SKM-1 (cell line): ENCODE data around the gene IMMT.
"Not testable (repeated sequence)": the region's sequence is repeated elsewhere in the genome, so short reads cannot be mapped to it uniquely, and the experiment has no call there.

Experiments
- DNase-seq: peaks from one replicate; lab custom pipeline; 2025; ENCODE audit not compliant: unreplicated experiment; lab: John Stamatoyannopoulos, UW

The IMMT gene

DNA sequence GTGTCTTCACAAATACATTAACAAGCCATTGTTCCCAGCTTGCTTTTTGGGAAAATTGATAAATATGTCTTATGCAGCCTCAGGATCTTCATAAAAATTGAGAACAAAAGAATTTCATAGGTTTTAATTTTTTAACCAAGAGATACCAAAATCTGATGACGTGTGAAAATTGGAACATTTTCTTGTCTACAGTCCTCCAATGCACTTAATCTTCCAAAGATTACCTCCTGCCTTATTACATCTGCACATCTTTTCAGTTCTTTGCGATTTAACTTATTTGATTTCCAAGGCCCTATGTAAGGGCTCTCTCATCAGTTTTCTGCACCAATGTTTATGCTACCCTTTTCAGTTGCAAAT, 7.1 kb upstream of the IMMT start:
- no peak for DNase-seq

GRCh38 chr2:86201671-86202335, 6.5 kb upstream of the IMMT start:
- no peak for DNase-seq

- not testable (repeated sequence) for DNase-seq
These were observed 5.3 kb upstream of the IMMT start for GRCh38 chr2:86200564-86200963.

- no peak for DNase-seq
These were observed 4.5 kb upstream of the IMMT start for GRCh38 chr2:86199834-86200177.

- DNase-seq: no peak
These were observed 636 bp upstream of the IMMT start for GRCh38 chr2:86195808-86196387.

GRCh38 chr2:86194751-86195054, 559 bp downstream of the IMMT start:
- DNase-seq: no peak

- DNase-seq: no peak
These were observed 1.2 kb downstream of the IMMT start for GRCh38 chr2:86193901-86194567.

GRCh38 chr2:86189782-86190416, 5.4 kb downstream of the IMMT start:
- DNase-seq: no peak

DNA sequence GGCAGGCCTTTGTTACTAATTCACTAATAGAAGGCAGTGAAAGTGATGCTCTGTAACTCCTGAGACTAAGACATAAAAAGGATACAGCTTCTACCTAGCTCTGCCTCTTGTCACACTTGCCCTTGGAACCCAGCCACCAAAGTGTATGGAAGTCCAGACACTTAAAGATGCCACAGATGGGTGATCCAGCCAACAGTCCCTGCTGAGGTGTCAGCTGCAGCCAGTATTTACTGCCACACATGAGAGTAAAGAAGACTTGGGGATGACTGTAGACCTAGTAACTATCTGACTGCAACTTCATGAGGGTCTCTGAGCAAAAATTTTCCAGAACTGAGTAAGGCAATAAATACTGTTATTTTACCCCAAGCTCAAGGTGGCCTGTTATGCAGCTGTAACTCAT, 8.8 kb downstream of the IMMT start:
- no peak for DNase-seq

- no peak for DNase-seq
These were observed 9.6 kb downstream of the IMMT start for GRCh38 chr2:86185517-86186212.

DNA sequence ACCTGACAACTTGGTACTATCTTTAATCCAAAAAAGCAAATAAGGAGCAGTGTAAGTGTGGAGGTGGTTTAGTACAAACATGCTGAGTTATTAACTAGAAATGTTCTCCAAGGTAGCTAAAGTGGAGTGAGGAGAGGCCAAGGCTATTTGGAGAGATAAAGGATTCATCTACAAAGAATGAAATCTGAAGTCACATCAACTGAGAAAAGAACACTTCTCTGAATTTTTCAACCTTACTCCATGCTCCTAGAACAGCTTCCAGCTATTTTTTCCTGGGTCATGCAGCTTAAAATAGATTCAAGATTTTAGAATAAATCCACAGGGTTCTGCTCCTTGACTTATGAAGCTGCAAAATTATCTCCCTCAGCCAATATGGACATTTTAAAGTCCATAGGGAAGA, 18.7 kb downstream of the IMMT start:
- DNase-seq: no peak

- no peak for DNase-seq
These were observed 19.4 kb downstream of the IMMT start for GRCh38 chr2:86175828-86176227.

DNA sequence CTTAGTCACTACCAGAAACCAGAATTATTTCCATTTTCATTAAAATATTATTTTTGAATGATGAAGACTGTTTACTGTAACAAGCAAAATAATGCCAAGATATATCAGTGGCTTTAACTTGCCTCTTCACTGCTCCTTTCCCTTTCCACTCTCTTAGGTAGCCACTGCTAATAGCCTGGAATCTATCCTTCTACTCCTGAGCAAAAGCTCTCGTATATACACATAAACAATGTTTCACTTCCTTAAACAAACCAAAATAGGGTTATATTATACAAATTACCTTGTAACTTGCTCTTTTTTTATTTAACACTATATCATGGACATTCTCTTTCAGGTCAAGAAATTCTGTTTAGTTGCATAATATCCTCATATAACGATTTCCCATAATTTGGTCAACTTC, 20.8 kb downstream of the IMMT start:
- no peak for DNase-seq

DNA sequence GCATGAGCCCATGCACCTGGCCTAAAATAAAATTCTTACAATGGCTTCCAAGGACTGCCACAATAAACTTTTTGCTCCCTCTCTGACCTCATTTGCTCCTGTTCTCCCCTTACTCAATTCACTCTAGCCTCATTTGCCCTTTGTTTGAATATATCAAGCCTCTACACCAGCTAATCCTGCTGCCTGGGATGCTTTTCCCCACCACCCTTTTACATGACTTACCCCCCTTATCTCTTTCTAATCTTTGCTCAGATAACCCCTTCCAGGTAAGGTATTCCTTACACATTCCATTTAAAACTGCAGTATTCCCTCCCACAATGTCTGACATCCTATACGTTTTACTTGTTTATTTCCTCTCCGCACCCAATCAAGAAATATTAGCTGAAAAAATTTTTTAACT, 22.7 kb downstream of the IMMT start:
- no peak for DNase-seq

DNA sequence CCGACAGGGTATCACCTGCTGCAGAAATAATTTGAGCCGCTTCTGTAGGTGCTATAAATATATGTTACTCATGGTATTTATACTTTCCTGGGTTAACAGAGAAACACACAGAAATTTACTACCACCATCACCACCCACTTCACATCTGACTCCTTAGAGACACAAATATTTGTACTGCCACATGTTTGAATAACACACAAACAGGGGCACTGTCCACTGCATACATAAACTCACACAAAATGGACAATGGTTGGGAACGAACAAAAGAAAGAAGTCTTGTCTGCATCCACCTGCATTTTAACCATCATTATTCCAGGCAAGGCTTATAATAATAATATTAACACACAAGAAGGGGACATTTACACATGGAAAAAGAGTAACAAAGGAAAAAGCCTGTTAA, 24.0 kb downstream of the IMMT start:
- DNase-seq: no peak

DNA sequence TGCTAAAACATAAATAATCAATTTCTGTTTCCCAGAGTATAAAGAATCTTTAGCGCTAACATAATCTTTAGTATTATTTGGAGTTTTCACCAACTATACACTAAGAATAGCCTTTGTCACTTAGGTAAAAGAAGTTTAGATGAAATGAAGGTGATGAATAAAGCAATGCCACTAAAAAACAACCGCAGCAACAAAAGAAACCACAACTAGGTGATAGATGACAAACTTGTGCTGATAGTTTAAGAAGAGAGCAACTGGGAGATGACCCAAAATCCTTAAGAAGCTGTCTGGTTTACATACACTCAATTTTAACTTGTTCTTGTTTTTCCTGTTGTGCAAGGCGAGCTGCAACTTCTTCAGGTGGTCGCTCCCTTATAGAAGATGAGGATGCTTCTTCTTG, 24.8 kb downstream of the IMMT start:
- no peak for DNase-seq

GRCh38 chr2:86160156-86160952, 34.9 kb downstream of the IMMT start:
- DNase-seq: no peak

- DNase-seq: no peak
These were observed 37.0 kb downstream of the IMMT start for GRCh38 chr2:86158286-86158685.

- no peak for DNase-seq
These were observed 38.2 kb downstream of the IMMT start for GRCh38 chr2:86157009-86157556.

GRCh38 chr2:86150502-86150901, 44.8 kb downstream of the IMMT start:
- no peak for DNase-seq

DNA sequence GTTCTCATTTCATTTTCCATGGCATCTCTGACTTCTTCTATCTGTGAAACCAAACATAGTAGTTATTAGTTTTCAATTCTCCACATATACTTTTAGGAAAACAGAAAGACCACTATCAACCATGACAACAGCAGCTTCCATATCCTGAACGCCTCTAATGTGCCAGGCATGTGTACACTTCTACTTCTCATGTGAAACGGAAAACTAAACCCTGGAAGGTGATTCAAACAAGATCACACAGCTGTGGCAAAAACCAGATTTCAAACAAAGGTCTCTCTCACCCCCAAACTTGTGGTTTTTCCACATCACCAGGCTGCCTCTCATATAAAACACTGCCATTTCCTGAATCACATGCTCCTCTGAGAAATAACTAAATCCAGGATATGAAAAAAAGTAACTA, 47.5 kb downstream of the IMMT start:
- DNase-seq: no peak
